Measurements from ENCODE around the gene SLC25A30.
"Not testable (repeated sequence)": the region's sequence is repeated elsewhere in the genome, so short reads cannot be mapped to it uniquely, and the experiment has no call there.

SLC25A30 gene

GRCh38 chr13:45391128-45391527, 27.0 kb downstream of the SLC25A30 start:
- DNase-seq = not testable (repeated sequence)

- DNase-seq = not testable (repeated sequence)
Observed at GRCh38 chr13:45390348-45390747, 27.8 kb downstream of the SLC25A30 start.

GRCh38 chr13:45388664-45389063, 29.5 kb downstream of the SLC25A30 start:
- DNase-seq = no peak

DNA sequence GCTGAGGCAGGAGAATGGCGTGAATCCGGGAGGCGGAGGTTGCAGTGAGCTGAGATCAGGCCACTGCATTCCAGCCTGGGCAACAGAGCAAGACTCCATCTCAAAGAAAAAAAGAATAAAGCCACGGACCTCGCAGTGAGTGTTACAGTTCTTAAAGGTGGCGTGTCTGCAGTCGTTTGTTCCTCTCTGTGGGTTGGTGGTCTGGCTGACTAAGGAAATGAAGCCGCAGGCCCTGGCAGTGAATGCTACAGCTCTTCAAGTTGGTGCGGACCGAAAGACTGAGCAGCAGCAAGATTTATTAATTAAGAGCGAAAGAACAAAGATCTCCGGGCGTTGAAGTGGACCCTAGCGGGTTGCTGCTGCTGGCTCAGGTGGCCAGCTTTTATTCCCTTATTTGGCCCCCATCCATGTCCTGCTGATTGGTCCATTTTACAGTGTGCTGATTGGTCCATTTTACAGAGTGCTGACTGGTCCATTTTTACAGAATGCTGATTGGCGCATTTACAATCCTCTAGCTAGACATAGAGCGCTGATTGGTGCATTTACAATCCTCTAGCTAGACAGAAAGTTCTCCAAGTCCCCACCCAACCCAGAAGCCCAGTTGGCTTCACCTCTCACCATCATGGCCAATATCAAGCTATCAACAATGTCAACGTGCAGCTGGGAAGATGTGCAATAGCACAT, 31.1 kb downstream of the SLC25A30 start:
- not testable (repeated sequence) for DNase-seq

DNA sequence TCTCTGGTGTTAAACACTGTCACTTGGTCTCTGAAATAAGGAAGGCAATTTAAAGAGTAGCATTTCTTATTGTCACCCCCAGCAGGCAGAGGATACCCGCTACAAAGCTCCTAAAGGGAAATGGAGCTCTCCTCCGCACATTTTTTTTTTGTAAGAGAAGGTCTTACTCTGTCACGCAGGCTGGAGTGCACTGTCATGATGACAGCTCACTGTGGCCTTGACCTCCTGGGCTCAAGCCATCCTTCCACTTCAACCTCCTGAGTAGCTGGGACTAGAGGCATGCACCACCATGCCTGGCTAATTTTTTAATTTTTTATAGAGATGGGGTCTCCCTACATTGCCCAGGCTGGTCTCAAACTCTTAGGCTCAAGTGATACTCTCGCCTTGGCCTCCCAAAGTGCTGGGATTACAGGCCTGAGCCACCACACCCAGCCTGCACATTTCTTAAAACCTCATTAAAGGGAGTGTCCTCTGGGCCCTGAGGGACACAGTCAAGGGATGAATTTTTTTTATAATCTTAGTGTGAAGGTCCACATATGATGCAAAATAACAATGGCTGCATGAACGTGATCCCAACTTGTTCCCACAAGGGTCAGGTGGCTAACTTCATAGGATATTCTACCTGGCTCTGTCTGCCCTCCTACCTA, 32.1 kb downstream of the SLC25A30 start:
- no peak for DNase-seq

GRCh38 chr13:45385320-45385719, 32.9 kb downstream of the SLC25A30 start:
- DNase-seq = no peak

DNA sequence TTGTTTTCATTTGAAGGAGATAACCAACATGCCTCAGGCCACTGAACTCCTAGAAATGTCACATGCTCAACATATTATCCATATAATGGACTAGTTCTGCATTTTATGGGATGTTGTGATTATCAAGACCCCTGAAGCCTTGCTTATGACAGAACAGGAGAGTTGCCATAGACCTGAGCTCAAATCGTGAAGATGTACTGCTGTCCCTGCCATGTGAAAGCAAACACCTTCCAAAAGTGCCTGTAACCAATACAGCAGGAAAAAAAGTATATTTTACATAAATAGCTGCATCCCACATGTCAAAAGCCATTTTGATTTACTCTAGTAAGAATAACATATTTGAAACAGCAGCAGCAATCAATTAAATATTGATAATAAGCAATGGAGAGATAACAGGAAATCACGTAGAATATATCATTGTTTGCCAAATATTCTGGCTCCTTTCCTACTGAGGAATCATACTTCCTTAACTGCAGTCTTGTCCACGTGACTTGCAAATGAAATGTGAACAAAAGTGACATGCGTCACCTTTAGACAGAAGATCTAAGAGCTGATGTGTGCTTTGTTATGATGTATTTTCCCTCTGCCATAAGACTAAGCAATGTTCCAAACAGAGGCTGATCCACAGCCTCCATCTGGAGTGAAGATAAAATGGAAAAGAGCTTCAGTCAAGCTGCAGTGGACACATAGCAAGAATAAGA, 33.5 kb downstream of the SLC25A30 start:
- no peak for DNase-seq

- DNase-seq = not testable (repeated sequence)
Observed at GRCh38 chr13:45382739-45383138, 35.4 kb downstream of the SLC25A30 start.

DNA sequence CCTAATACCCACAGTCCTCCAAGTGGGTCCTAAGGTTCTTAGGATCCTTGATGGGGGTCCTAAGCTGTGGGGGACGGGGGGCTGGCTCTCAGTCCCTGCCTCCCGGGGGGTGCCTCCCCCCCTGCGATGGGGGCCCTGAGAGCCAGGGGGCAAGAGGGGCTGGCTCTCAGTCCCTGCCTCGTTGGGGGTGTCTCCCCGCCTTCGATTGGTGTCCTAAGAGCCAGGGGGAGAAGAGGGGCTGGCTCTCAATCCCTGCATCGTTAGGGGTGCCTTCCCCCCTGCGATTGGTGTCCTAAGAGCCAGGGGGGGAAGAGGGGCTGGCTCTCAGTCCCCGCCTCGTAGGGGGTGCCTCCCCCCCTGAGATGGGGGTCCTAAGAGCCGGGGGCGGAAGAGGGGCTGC, 37.0 kb downstream of the SLC25A30 start:
- DNase-seq = no peak

DNA sequence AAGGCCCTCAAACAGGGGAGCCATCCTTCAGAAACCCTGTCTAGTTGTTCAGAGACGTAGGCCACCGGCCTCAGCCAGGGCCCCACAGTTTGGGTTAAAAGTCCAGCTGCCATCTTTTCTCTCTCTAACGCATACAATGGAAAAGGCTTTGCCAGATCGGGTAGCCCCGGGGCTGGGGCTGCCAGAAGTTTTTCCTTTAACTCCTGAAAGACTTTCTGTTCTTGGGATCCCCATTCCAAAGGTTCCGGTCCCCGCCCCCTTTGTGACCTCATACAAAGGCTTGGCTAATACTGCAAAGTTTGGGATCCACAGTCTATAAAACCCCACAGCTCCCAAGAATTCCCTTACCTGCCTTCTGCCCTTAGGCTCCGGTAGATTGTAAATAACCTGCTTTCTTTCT, 37.5 kb downstream of the SLC25A30 start:
- not testable (repeated sequence) for DNase-seq

DNA sequence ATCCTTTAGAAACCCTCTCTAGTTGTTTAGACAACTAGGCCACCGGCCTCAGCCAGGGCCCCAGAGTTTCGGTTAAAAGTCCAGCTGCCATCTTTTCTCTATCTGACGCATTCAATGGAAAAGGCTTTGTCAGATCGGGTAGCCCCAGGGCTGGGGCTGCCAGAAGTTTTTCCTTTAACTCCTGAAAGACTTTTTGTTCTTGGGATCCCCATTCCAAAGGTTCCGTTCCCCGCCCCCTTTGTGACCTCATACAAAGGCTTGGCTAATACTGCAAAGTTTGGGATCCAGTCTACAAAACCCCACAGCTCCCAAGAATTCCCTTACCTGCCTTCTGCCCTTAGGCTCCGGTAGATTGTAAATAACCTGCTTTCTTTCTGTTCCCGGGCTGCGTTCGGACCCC, 38.7 kb downstream of the SLC25A30 start:
- not testable (repeated sequence) for DNase-seq

DNA sequence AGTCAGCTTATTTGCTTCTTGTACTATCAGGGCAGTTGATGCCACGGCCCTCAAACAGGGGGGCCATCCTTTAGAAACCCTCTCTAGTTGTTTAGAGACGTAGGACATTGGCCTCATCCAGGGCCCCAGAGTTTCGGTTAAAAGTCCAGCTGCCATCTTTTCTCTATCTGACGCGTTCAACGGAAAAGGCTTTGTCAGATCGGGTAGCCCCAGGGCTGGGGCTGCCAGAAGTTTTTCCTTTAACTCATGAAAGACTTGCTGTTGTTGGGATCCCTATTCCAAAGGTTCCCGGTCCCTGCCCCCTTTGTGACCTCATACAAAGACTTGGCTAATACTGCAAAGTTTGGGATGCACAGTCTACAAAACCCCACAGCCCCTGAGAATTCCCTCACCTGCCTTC, 39.4 kb downstream of the SLC25A30 start:
- DNase-seq = not testable (repeated sequence)

- DNase-seq = not testable (repeated sequence)
Observed at GRCh38 chr13:45377314-45377713, 40.9 kb downstream of the SLC25A30 start.

DNA sequence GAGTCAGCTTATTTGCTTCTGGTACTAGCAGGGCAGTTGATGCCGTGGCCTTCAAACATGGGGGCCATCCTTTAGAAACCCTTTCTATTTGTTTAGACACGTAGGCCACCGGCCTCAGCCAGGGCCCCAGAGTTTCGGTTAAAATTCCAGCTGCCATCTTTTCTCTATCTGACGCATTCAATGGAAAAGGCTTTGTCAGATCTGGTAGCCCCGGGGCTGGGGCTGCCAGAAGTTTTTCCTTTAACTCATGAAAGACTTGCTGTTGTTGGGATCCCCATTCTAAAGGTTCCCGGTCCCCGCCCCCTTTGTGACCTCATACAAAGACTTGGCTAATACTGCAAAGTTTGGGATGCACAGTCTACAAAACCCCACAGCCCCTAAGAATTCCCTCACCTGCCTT, 41.5 kb downstream of the SLC25A30 start:
- DNase-seq = not testable (repeated sequence)

- DNase-seq = no peak
Observed at GRCh38 chr13:45374917-45375316, 43.3 kb downstream of the SLC25A30 start.

DNA sequence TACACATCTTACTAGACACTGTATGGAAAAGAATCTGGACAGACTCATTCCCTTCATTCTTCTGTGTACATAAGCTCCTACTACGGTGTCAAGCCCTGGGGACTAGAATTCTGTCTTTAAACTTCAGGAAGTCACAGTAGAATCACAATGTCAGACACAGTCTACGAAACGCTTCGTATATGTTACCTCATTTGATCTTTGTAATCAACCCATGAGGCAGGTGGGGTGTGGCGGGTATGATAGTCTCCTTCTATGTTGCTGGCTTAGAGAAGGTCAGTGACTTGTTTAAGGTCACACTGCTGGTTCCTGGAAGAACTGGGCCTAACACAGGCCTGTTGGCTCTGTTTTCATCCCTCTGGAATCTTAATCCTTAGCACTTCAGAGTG, 45.0 kb downstream of the SLC25A30 start:
- no peak for DNase-seq

DNA sequence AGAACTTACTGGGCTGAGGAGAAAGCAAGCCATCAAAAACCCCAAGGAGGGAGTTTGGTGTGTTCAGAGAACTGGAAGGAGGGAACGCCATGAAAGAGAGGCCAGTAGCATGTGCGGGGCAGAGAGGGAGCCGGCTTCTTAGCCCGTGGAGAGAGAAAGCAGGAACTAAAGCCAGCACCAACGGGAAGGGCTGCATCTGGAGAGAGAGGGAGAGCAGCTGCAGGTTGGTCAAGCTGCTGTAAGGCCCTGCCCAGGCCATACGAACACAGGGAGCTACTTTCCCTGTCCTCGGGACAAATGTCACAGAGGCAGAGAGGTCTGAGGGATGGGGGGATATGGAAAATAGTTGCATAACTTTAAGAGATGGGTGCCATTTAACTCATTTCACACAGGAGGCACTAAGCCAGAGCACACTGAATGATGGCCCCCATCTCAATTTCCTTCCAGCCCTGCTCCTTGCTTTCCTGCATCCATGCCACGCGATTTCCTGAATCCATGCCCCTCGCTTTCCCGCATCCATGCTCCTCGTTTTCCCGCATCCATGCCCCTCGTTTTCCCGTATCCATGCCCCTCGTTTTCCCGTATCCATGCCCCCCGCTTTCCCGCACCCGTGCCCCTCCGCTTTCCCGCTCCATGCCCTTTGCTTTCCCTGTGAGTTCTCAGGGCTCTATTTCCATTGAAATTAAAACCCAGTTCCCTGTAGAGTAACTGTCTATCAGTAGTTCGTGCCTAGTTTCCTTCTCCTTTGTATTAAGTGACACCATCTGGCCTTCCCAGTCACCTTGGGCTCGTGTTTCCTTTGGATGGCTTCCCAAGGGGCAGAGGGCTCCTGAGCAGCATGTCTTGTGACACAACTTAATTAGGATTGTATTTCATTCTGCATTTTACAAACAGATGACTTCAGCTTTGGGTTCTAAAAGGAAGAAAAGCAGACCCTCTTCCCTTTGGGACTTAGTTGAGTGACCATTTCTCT, 45.7 kb downstream of the SLC25A30 start:
- DNase-seq = no peak

DNA sequence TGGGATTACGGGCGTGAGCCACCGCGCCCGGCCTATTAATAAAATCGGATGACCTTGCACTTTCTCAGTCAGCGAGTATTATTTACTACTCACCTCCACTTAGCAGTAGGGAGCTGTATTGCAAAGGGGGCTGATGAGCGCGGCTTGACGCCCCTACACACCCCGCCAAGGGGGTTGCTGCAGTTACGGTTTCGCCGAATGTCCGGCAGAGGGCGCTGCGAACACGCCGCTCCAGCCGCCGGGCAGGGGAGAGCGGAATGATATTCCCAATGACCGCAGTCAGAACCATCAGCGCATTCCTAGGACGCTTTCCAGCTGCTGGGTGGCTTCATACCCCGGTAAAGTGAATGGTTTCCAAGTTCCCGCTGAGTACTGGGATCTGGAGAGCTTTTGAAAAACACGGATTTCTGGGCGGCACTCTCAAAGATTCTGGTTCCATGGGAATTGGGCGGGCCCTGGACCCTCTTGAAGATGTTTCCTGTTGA, 47.2 kb downstream of the SLC25A30 start:
- no peak for DNase-seq

DNA sequence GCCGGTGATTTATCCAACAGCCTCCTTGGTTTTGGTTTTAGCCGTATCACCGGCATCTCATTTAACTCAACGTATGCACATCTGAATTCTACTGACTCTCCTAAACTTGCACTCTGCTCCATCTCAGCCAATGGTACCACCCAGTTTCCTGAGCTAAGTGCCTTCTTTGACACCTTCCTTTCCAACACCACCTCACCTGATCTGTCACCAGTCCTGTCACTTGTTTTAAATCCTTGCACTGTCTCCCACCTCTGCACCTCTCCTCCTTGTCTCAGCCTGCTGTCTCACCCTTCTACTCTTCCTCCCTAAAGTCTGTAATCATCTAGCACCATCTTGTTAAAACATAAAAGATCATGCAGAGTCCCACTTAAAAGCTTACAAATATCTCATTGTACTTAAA, 49.1 kb downstream of the SLC25A30 start:
- DNase-seq = no peak

DNA sequence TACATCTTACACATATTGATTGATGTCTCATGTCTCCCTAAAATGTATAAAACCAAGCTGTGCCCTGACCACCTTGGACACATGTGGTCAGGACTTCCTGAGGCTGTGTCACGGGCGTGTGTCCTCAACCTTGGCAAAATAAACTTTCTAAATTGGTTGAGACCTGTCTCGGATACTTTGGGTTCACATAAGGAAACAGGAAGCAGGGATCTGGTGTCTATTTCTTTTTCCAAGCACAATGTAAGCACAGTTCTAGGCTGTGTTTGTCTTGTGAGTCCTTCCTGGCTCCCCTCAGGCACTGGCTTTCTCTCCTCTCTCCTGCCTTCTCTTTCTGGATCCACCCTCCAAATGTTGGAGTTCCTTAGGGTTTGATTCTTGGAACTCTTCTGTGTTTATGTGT, 49.6 kb downstream of the SLC25A30 start:
- no peak for DNase-seq

DNA sequence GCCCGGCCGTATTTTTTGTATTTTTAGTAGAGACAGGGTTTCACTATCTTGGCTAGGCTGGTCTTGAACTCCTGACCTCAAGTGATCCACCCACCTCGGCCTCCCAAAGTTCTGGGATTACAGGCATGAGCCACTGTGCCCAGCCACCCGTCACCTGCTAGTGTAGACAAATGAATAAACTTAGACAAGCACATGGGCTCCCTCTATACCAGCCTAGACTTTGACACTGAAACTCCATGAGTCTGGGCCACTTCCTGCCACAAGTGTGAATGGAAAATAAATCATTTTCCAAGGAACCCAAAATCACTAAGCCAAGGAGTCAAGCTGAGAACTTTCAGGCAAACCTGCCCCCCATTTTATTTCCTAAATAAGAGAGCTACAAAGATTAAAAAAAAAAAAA, 50.2 kb downstream of the SLC25A30 start:
- DNase-seq = no peak

GRCh38 chr13:45367358-45367757, 50.8 kb downstream of the SLC25A30 start:
- peak; percentile 6 for DNase-seq

- no peak for DNase-seq
Observed at GRCh38 chr13:45365558-45365885, 52.7 kb downstream of the SLC25A30 start.
